GM19372 (cell line): ENCODE results near the gene KASH5.

Source experiments
- ATAC-seq: cut with Tn5 transposase; IDR thresholded peaks from one replicate; pipeline ENCODE4 v1.9.1; 2021; ENCODE audit warnings: mild to moderate bottlenecking, low read depth, moderate library complexity; ENCODE audit not compliant: unreplicated experiment

KASH5 gene

GRCh38 chr19:49420227-49420626 lies 32.2 kb downstream of the KASH5 start:
- ATAC-seq = no peak

- ATAC-seq = no peak
These were observed 33.2 kb downstream of the KASH5 start for GRCh38 chr19:49421039-49421877.

GRCh38 chr19:49421878-49422202 lies 33.8 kb downstream of the KASH5 start:
- ATAC-seq = no peak

GRCh38 chr19:49422407-49423070 lies 34.5 kb downstream of the KASH5 start:
- no peak for ATAC-seq

GRCh38 chr19:49423071-49423984 lies 35.3 kb downstream of the KASH5 start, which contains the start of gene PTH2:
PTH2 (minus strand) TSS chr19:49423441; CDS start chr19:49423339, 102 bp downstream.
- no peak for ATAC-seq

- ATAC-seq = no peak
These were observed 35.9 kb downstream of the KASH5 start for GRCh38 chr19:49423985-49424303.

GRCh38 chr19:49425178-49425577 lies 37.1 kb downstream of the KASH5 start, which contains the start of gene GFY:
GFY (plus strand) TSS chr19:49425388; CDS start chr19:49426431, 1,043 bp downstream.
- no peak for ATAC-seq

GRCh38 chr19:49425922-49426592 lies 38.0 kb downstream of the KASH5 start:
- ATAC-seq = no peak

GRCh38 chr19:49427339-49427738 lies 39.3 kb downstream of the KASH5 start:
- no peak for ATAC-seq

GRCh38 chr19:49427855-49428546 lies 40.0 kb downstream of the KASH5 start:
- no peak for ATAC-seq

- no peak for ATAC-seq
These were observed 40.8 kb downstream of the KASH5 start for GRCh38 chr19:49428547-49429451.

GRCh38 chr19:49430172-49430677 lies 42.2 kb downstream of the KASH5 start:
- no peak for ATAC-seq

GRCh38 chr19:49430678-49431329 lies 42.8 kb downstream of the KASH5 start:
- ATAC-seq = no peak

GRCh38 chr19:49431330-49431749 lies 43.3 kb downstream of the KASH5 start:
- no peak for ATAC-seq

GRCh38 chr19:49432141-49433073 lies 44.4 kb downstream of the KASH5 start:
- ATAC-seq = no peak

- no peak for ATAC-seq
These were observed 45.3 kb downstream of the KASH5 start for GRCh38 chr19:49433240-49433901.
